UCSD-AML1 (cell line): ENCODE results near the gene NR2C2AP.
"Not testable (repeated sequence)": the region's sequence is repeated elsewhere in the genome, so short reads cannot be mapped to it uniquely, and the experiment has no call there.

ENCODE experiments used
- DNase-seq: peaks from one replicate; lab custom pipeline; 2025; ENCODE audit not compliant: unreplicated experiment; lab: John Stamatoyannopoulos, UW

The NR2C2AP gene

GRCh38 chr19:19185853-19186740, 17.1 kb downstream of the NR2C2AP start:
- peak; percentile 20 for DNase-seq

- no peak for DNase-seq
These were observed 21.7 kb downstream of the NR2C2AP start for GRCh38 chr19:19181488-19181998.

GRCh38 chr19:19179548-19180441, 23.4 kb downstream of the NR2C2AP start:
- DNase-seq = no peak

- no peak for DNase-seq
These were observed 26.3 kb downstream of the NR2C2AP start for GRCh38 chr19:19176950-19177349.

- DNase-seq = not testable (repeated sequence)
These were observed 30.0 kb downstream of the NR2C2AP start for GRCh38 chr19:19173243-19173642.

GRCh38 chr19:19171821-19172532, 31.2 kb downstream of the NR2C2AP start:
- DNase-seq = no peak

GRCh38 chr19:19170873-19171672, 32.1 kb downstream of the NR2C2AP start:
- DNase-seq = no peak

- no peak for DNase-seq
These were observed 33.0 kb downstream of the NR2C2AP start, which contains the start of gene MEF2B for GRCh38 chr19:19170053-19170872. Gene MEF2B (minus strand): TSS chr19:19170263. CDS start chr19:19150735, 19,528 bp downstream.

GRCh38 chr19:19169236-19170052, 33.8 kb downstream of the NR2C2AP start:
- no peak for DNase-seq

- no peak for DNase-seq
These were observed 35.6 kb downstream of the NR2C2AP start for GRCh38 chr19:19167612-19168011.

GRCh38 chr19:19165396-19165795, 37.8 kb downstream of the NR2C2AP start:
- no peak for DNase-seq

- DNase-seq = no peak
These were observed 40.7 kb downstream of the NR2C2AP start for GRCh38 chr19:19162495-19162894.

- no peak for DNase-seq
These were observed 42.7 kb downstream of the NR2C2AP start for GRCh38 chr19:19160461-19161035.

- DNase-seq = no peak
These were observed 43.7 kb downstream of the NR2C2AP start for GRCh38 chr19:19159534-19159933.

GRCh38 chr19:19157808-19158207, 45.4 kb downstream of the NR2C2AP start:
- no peak for DNase-seq

- DNase-seq = no peak
These were observed 47.6 kb downstream of the NR2C2AP start for GRCh38 chr19:19155495-19156219.

GRCh38 chr19:19154768-19155494, 48.3 kb downstream of the NR2C2AP start:
- DNase-seq = no peak
